ENCODE results near the gene DNAH3. TPM values are rescaled to one million over a fixed set of nuclear protein-coding genes. Genes with fewer than 3 reads are reported as not detected.

The DNAH3 gene, protein sequence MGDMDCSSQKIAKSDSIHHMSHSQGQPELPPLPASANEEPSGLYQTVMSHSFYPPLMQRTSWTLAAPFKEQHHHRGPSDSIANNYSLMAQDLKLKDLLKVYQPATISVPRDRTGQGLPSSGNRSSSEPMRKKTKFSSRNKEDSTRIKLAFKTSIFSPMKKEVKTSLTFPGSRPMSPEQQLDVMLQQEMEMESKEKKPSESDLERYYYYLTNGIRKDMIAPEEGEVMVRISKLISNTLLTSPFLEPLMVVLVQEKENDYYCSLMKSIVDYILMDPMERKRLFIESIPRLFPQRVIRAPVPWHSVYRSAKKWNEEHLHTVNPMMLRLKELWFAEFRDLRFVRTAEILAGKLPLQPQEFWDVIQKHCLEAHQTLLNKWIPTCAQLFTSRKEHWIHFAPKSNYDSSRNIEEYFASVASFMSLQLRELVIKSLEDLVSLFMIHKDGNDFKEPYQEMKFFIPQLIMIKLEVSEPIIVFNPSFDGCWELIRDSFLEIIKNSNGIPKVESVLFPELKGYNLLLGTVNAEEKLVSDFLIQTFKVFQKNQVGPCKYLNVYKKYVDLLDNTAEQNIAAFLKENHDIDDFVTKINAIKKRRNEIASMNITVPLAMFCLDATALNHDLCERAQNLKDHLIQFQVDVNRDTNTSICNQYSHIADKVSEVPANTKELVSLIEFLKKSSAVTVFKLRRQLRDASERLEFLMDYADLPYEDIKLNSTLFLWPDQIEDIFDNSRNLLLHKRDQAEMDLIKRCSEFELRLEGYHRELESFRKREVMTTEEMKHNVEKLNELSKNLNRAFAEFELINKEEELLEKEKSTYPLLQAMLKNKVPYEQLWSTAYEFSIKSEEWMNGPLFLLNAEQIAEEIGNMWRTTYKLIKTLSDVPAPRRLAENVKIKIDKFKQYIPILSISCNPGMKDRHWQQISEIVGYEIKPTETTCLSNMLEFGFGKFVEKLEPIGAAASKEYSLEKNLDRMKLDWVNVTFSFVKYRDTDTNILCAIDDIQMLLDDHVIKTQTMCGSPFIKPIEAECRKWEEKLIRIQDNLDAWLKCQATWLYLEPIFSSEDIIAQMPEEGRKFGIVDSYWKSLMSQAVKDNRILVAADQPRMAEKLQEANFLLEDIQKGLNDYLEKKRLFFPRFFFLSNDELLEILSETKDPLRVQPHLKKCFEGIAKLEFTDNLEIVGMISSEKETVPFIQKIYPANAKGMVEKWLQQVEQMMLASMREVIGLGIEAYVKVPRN (N-terminal part only)
- total RNA-seq: under 1 TPM in 1 of 4 donors, not detected in 3; 0.66 TPM

DNA sequence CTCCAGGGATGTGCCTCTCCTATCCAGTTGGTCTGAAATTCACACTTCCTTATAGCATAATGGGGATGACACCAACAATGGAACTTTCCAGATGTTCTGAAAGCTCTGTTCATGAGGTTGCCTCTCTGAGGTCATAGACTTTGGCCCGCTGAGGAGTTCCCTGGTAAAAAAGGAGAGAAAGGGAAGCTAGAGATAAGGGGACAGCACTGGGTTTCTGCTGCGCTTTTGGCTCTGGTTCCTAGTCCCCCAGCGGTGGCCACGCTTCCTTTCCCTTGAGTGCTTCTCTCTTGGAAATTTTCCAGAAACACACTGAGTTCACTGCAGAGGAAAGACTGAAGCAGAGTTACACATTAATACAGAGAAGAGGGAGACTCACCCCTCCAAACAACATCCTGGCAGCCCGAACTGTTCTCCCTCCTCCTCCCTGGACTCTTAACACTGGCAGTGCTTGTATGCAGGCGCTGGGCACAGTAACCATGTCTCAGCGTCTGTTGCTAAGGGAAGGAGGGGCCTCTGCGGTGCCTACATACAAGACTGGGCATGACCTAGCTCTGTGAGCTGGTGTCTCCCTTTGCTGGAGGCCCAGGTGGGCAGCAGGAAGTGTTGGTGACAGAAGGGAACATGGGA lies at the start of gene DNAH3:
DNAH3 (minus strand) TSS at position 472 of the 627 bp plus-strand sequence. CDS start 527 bp downstream, outside the sequence.
- TF ChIP-seq, protein P1, sequence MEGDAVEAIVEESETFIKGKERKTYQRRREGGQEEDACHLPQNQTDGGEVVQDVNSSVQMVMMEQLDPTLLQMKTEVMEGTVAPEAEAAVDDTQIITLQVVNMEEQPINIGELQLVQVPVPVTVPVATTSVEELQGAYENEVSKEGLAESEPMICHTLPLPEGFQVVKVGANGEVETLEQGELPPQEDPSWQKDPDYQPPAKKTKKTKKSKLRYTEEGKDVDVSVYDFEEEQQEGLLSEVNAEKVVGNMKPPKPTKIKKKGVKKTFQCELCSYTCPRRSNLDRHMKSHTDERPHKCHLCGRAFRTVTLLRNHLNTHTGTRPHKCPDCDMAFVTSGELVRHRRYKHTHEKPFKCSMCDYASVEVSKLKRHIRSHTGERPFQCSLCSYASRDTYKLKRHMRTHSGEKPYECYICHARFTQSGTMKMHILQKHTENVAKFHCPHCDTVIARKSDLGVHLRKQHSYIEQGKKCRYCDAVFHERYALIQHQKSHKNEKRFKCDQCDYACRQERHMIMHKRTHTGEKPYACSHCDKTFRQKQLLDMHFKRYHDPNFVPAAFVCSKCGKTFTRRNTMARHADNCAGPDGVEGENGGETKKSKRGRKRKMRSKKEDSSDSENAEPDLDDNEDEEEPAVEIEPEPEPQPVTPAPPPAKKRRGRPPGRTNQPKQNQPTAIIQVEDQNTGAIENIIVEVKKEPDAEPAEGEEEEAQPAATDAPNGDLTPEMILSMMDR (IDR thresholded peaks at IDR 0.05; ENCODE audit: low read depth): no peak

DNA sequence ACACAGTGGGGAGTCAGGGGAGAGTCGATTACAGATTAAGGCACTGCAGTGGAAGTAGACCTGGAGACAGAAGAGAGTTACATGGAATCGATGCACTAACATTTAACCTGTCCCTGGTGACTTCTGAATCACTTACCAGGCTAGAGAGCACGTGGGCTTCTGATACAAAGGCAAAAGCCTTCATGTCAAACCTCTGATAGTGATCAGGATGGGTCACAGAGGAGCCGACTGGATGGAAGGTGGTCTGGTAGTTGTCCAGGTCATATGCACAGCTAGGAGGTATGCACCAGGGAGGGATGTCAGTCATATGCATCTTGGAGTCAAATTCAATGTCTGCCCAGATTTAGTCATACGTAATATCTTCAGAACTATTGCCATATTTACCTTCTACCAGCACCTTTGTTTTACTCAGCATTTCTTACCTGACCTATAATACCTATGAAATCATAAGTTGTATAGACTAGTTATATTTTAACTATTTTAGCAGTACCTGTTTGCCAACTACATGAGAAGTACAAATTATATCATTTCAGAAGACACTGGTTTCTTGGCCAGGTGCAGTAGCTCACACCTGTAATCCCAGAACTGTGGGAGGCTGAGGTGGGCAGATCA lies 49.1 kb upstream of the DNAH3 start:
- TF ChIP-seq, protein P1 (IDR thresholded peaks at IDR 0.05; ENCODE audit: low read depth): no peak

DNA sequence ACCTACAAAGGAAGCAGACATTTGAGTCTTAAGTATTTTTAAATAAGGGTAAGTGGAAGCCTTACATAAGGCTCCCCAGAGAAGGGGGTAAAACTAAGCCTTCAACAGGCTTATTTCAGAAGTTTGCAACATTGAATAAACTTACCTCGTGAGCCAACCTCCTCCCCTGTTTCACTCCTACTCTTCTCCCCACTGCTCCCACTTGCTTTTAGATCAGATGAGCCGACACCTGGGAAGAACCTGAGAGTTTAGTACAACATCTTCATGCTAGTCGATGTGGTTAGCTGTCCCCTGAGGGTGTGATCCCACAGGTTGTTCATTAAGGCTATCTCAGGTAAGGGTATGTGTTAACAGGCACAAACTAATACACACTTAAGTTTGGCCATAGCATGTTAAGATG lies 47.0 kb upstream of the DNAH3 start:
- TF ChIP-seq, protein P1 (IDR thresholded peaks at IDR 0.05; ENCODE audit: low read depth): no peak

DNA sequence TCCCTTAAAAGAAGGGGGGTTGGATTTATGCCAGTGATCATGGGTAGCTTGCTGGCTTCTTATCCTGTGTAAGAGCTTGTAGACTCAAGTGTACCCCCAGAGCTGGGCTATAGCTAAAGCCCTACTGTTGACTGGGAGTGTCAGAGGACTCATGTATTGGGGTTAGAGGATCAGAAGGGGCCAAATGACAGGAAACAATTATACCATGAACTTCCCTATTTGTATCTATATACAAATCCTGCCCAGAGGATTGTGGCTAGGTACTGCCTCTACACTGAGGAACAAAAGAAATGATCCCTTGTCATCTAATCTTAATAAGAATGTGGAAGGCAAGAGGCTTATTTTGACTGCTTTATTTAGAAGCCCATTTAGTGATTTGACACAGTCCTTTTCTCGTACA lies 46.5 kb upstream of the DNAH3 start:
- TF ChIP-seq, protein P1 (IDR thresholded peaks at IDR 0.05; ENCODE audit: low read depth): no peak

DNA sequence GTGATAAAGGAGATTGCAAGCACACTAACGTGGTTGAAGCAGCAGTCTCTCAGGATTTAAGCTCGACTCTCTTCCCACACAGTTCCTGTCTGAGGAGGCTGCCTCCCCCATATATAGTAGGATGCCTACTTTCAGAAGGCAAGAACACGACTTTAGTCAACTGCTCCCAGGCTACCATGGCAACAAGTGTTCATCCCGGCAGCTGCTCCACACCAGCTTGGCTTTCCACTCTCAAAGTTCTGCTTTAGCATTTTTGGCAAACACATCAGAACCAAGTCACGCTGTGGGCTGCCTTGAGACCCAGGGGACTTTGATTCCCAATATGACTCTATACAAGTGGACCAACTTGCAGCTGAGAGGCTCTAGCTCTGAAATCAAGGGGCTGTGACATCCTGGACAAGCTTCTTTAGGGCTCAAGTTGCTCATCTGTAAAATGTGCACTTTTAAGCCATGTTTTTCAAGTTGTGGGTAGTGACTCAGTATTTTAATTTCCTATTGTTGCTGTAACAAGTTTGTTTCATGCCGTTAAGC lies 44.2 kb upstream of the DNAH3 start:
- TF ChIP-seq, protein P1 (IDR thresholded peaks at IDR 0.05; ENCODE audit: low read depth): no peak

DNA sequence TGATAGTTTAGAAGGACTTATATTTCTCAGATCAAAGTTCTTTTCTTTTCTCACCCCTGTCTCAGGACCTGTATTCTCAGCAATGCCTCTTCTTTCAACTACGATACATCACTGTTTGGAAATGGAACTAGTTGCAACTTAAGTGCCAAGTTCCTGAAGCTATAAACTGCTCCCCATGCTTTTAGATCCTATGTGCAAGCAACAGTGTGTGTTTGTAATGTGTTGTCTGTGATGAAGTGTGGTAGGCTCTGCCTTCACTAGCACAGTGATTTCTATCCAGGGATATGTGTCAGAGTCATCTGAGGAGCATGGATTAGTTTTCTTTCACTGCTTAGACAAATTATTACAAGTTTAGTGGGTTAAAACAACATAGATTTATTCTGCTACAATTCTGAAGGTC lies 42.3 kb upstream of the DNAH3 start:
- TF ChIP-seq, protein P1 (IDR thresholded peaks at IDR 0.05; ENCODE audit: low read depth): no peak
